COLO668 (cell line): Measurements from ENCODE around the gene BLOC1S5.

ENCODE experiments used
- DNase-seq: peaks from one replicate; lab custom pipeline; 2025; ENCODE audit not compliant: unreplicated experiment; lab: John Stamatoyannopoulos, UW

Gene BLOC1S5

DNA sequence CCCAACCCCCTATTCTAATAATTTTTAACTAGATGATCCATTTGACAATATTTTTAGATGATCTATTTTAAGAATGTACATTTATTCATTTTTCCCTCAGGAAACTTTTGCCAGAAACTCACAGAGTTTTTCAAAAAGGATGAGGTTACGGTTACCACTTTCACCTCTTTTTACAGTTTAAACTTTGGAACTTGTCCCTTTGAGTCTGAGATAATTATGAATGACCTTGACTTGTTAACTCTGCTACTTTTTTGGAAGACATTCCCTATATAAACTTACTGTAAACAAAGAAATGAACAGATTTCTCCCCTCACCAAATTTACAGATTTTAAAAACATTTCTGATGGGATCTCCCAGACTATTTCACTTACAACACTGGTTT is 18.4 kb upstream of the BLOC1S5 start:
- no peak for DNase-seq

DNA sequence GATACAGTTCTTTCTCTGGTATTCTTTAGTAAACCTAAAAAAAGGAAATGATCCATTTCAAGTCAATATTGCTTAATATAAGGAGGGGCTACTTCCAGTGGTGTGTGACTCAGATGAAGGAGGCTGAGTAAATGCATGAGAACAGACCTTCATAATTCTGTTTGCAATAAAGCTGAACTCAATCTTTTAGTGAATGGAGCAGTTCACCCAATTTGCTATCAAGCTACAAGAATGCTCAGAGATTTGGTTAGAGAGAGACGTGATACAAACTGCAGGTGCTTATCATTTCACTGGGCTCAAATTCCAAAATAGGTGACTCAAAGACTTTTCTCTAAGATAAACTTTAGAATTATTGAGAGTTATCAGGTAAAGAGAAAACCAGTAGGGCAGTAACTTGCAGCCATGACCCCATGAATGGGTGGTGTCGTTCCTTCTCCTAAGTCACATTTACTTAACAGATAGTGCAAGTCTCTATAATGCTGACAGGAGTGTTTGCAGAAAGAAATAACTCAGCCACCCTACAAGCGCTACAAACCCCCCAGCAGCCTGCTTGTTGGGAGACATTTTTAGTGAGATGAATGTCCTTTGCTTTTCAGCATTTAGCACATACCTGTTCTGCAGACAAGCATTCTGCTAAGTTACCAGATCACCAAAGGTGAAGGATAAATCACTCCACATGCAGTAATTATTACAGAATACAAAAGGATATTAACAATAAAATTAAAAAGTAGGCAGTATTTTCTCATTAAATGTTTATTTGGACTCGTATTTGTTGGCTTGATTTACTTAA is 16.4 kb upstream of the BLOC1S5 start:
- DNase-seq: no peak

DNA sequence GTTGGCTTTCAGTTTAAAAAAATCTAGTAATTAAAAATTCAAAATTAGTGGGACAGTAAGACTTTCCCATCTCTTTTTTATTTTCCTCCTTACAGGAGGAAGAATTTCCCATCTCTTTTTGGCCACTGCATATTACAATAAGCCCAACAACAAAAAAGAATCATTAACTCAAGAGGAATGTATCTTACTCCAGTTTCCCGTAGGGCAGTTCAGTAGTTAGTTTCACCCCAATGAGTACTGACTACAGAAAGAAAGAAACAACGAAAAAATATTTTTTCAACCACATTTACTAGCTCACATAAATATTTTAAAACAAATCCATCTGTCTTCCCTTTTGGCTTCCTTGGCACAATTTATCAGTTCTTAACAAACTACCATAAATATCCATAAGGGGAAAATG is 14.9 kb upstream of the BLOC1S5 start:
- DNase-seq: no peak

DNA sequence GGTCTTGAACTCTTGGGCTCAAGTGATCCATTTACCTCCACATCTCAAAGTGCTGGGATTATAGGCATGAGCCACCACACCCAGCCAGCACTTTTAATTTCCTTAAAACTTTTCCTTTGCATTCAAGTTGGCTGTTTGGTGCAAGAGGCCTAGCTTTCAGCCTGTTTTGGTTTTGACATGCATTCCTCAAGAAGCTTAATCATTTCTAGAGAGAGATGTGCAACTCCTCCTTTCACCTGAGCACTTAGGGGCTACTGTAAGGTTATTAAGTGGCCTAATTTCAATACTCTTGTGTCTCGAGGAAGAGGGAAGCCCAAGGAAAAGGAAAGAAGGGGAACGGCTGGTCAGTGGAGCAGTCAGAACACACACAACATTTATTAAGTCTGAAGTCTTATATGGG is 13.8 kb upstream of the BLOC1S5 start:
- no peak for DNase-seq

DNA sequence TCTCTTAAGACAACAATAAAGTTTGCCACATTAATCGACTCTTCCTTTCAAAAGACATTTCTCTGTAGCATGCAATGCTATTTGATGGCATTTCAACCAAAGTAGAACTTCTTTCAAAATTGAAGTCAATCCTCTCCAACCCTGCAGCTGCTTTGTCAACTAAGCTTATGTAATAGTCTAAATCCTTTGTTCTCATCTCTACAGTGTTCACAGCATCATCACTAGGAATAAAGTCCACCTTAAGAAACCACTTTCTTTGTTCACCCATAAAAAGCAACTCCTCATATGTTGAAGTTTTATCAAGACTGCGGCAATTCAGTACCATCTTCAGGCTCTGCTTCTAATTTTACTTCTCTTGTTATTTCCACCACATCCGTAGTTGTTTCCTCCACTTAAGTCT is 11.5 kb upstream of the BLOC1S5 start:
- no peak for DNase-seq

DNA sequence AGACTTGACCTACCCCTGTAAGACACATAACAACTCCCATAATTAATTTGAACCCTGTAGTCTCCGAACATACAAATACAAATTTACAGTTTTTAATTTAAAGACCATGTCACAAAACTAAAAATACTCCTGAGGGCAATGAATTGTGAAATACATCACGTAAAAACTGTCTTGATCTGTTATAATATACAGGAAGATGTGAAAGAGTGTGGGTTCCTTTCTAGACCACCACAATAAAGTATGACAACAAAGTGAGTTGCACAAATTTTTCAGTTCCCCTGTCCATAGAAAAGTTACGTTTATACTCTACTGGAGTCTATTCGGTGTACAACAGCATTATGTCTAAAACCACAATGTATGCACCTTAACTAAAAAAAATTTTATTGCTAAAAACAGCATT is 11.0 kb upstream of the BLOC1S5 start:
- no peak for DNase-seq

DNA sequence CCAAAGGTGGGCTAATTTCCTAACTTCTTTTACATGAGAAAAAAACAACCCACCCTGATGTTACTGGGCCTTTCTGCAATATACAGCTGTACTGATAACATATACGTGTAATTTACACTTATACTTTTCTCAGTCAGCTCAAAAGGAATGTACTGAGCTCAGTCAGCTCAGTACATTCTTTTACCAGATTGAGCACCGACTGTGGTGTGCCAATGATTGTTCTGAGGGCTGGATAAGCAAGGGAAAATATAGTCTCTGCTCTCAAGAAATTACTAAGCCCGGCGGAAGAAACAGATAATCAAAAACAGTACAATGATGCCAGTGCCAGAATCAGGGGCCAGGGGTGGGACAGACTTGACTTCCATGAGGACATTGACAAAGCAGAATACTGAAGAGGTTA is 10.0 kb upstream of the BLOC1S5 start:
- DNase-seq: no peak

DNA sequence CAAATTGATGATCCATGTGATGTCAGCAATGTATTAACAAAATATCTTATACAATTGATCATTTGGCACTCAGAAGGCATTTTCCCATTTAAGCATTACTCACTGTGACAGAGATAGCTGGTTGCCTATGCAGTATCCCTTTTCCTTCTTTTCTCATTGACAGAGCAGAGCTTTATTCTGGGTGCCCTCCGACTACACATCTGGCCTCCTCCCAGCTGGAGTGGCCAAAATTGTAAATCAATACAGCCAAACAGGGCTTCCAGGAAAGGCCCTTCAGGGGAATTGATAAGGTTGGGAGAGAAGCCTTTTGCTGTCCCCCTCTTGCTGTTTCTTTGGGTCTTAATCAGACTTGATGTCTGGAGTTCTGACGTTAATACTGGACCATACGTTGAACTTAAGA is 9.6 kb upstream of the BLOC1S5 start:
- no peak for DNase-seq

DNA sequence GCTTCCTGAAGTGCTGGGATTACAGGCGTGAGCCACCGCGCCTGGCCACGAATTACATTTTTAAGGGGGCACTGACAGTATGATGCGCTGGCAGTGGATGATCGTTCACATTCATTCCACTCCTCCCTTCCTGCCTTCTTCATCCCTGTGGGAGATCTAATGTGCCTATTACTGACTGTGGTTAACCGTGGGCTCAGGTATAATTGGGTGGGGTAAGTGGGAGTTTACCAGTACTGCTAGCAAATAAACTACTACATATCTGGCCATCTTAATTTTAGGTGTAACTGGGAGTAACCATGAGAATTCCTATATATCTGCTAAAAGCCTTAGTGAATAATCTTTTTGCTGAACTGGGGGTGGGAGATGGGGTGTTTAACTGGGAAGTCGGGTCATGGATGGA is 6.5 kb upstream of the BLOC1S5 start:
- DNase-seq: no peak

DNA sequence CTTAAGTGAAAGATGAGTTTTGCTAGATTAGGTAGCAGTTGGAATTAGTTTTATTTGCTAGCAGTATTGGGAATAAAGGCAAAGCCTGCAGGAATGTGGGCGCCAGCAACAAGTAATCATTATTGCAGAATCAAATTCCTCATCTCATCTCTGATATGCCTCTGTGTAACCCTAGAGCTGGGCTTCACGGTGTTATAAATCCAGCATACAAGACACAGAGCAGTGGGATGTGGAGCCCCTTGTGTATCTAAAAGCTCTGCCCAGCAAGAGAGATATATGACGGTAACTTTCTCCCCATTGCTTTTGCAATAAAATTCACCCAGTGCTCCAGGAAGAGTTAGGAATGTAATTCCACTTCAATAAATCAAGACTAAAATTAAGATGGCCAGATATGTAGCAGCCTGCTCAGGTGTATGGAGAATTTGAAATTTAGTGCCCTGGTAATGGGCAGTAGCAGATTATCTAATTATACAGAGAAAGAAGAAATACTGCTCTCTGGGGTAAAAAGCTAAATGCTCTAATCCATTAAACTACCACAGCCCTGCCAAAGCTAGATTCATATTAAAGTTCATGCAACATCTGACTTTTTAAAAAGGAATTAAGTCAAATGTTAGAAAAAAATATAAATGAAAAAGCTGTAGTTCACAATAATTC is 5.6 kb upstream of the BLOC1S5 start:
- DNase-seq: no peak

DNA sequence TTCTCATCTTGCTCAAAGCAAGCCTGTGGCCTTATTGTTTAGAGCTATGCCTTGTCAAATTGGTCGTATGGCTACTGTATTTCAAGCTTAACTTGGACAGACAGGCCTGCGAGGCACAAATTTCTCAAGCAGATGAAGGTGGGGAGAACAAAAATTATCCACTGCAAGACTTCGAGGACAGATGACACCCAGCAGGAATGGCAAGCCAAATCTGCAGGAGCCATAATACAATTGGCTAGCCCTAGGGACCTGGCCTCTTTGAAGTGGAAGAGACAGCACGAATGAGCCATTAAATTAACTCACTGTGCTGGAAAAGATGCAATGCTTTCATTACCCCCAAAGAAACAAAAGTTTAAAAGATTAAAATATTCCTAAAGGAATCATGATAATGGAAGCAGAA is 5.0 kb upstream of the BLOC1S5 start:
- DNase-seq: no peak

DNA sequence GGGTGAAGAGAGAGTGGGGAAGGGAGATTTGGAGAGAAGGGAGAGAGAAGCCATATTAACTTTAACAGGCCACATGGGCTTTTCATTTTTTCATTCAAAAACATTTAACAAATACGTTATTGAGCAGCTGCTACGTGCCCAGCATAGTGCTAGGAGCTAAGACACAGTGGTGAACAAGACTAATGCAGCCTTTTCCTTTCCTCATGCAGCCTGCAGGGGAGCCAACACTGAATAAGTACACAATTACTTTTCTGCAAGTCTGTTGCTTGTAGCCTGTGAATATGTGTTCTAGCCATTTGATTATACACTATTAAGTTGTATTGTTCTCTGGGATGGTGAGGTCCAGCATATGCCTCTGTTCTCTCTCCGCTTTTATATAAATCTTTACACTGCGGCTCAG is 1.9 kb upstream of the BLOC1S5 start:
- no peak for DNase-seq

DNA sequence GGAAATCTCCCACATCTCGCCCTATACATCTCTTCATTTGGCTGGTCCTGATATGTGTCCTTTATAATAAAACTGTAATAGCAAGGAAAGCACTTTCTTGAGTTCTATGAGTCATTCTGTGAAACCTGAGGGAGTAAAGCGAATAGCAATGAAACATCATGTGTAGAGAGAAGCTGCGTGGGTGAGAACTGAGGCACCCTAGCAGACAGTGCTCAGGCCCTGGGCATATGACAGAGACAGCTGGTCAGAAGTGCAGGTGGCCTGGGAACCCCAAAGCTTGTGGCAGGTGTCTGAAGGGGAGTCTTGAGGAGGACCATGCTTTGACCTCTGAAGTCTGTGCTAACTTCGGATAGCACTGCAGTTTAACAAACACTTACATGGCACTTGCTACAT is 1.3 kb upstream of the BLOC1S5 start:
- no peak for DNase-seq

DNA sequence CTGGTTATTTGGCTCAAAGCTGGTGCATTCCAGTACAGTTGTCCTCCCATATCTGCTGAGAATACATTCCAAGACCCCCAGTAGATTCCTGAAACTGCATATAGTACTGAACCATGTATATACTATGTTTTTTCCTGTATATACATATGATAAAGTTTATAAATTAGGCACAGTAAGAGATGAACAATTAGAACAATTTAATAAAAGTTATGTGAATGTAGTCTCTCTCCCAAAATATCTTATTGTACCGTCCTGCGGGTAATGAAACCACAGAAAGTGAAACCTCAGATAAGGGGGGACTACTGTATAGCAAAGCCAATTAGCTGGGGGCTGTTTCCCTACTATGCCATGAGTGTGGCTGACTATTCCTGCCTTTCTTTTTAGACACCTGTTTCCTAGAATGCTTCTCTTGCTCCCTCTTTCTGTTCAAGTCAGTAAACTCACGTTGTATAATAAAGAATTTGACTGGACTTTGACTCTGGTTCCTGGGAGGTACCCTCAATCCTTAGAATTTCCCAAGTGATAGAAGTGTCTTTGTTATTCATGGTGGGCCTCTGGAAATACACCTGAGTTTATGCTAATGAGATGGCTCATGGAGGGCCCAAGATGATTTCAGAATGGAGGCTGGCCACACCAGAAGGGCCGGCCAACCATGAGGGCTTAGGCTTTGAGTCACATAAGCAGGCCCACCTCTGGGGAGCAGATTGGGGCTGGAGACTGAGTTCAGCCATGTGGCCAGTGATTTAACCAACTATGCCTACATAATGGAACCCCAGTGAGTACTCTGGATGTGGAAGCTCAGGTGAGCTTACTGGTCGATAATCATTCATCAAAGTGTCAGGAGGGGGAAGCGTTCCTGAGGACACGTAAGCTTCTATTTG is 689 bp upstream of the BLOC1S5 start:
- no peak for DNase-seq

DNA sequence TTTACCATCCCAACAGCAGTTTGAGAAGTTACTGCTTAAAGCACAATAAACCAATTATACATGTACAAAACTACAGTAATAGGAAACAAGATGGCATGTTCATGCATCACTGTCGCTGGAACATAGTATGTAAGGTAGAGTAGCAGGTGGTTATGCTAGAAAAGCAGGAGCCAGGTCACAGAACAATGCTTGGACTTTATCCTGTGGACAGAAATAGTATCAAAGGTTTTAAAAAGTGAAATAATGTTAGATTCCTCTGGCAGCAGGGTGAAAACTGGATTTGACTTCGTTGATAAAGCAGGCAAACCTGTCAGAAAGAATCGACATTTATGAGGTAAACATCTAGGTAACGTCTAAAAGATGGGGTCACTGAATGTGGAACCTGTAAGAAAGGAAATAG is 2.5 kb downstream of the BLOC1S5 start:
- no peak for DNase-seq

DNA sequence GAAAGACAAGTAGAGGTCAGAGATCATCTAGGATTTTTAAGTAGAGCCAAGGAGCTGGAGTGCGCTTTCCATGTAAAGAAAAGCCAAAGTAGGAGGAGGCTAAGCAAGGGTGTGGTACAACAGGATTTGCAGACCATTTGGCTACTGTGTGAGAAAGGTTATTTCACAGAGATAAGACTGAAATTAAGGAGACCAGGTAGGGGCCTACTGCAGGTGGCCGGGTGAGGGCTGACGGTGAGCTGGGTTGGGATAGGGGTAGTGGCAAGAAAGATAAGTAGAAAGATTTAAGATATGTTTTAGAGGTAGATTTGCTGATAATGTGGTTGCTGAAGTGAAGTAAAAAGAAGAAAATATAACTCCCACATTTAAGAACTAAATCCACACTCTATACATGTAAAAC is 3.8 kb downstream of the BLOC1S5 start:
- DNase-seq: no peak

DNA sequence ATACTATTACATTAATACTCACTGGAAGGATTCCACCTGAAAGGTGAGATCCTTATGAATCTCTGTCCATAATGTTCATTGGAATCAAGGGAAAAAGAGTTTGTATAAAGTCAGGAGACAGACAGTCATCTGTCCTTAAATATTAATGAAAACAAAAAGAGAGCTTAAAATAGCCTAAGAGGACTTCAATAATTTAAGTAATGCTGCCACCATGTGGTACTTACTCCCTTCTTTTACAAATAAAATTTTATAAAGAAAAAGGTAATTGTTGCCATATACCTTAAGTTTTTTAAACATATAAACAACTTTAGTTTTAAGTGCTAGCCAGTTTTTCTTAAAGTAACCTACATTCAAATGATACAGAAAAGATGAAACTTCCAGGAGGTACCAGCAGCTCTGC is 5.1 kb downstream of the BLOC1S5 start:
- no peak for DNase-seq

DNA sequence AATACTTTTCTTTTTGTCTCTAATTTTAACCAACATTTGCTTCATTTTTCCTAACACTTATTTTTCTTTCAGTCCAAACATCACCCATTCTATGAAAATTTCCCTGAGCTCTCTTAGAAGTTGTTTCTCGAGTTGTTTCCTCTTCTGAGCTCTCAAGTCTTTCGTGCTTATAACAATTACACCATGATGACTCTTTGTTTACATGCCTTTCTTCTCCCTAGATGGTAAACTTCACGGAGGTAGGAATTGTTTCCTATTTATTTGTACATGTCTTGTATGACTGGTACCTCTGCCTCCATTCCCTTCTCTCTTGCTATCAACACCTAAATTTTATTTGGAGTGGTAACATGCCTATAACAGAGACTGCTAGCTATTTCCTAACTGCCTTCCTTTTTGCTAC is 6.4 kb downstream of the BLOC1S5 start:
- DNase-seq: no peak

DNA sequence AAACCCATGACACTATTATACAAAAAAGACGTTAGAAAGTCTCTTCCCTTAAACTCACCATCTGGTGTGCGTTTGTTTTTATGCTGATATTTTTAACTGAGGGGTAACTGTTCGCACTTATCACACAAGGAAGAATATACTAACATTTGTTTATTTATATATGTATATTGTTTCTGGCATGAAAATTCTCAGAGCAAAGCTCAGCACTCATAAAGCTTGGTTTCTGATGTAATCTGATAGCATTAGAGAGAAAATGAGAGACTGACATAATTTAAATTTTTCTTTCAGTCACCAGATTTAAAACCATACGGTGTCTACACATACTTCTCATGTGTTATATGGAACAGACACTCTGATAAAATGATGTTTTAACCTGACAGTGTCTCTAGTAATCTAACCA is 6.9 kb downstream of the BLOC1S5 start:
- no peak for DNase-seq

DNA sequence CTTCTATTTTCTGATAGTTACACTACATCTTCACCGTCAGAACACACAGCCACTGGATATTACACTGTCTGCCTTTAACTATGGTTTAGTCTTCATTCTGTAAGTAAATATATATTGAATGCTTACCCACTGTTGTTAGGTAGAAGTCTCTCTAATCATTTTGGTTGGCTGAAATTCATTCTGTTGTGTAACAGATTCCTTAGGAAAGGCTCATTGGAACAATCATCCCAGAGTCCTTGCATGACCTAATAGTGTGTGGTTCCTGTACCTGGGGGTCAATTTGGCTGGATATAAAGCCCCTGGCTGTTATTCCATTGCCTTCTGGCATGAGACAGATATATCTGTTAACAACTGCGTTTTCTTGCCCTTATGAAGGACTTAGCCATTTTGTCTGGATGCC is 9.9 kb downstream of the BLOC1S5 start:
- no peak for DNase-seq

DNA sequence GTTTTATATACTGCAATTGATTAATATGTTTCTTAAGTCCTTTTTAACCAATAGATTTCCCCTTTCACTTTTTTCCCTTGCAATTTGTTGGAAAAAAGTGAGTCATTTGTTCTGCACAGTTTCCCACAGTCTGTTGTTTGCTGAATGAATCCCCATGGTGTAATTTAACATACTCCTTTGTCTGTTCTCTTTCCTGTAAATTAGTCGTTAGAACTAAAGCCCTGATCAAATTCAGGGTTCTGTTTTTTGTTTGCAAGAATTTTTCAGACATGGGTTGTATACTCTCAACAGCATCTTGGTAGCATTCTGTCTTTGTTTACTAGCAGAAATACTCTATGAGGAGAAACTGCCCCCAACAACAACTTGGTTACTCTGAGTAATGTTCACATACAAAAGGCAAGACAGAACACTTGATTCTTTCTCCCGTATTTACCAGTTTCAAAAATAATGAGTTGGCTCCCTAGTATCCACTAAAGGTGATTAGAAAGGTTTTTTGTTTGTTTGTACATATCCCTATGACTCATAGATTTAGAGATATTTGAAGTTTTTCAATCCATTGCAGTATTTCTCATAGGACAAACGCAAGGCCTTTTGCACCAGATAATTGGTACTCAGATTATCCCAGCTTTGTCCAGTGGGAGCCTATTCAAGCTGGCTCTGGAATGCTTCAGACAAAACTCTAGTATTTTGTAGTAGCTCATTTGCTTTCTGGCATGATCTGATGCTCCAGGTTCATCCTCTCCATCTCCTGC is 16.5 kb downstream of the BLOC1S5 start:
- DNase-seq: no peak
